SK-N-SH (cell line): ENCODE results near the gene KHDC3L. TPM values are rescaled to one million over a fixed set of nuclear protein-coding genes. Genes with fewer than 3 reads are reported as not detected.

Source experiments
- CTCF ChIA-PET: fragments of 300-600, 350-600 bp; formaldehyde crosslinking; extraction: SDS; loops from one replicate; lab custom pipeline; 2021; lab: Yijun Ruan, JAX
- POLR2A ChIA-PET: fragments of 350-600 bp; sonication (Branson Sonifier 250); formaldehyde crosslinking; extraction: SDS; loops from one replicate; lab custom pipeline; 2020; ENCODE audit warnings: antibody characterized with exemption, inconsistent platforms; lab: Yijun Ruan, JAX
- DNase-seq: peaks from one replicate; pipeline ENCODE4 v3.0.0; 2012
- H2AFZ ChIP-seq: fragments of 200-600 bp; sonication (generic); 2 replicates; pipeline ENCODE4 v1.8.1; 2016; ENCODE audit warnings: antibody characterized with exemption, mild to moderate bottlenecking, low read depth
- H3F3A ChIP-seq: fragments of 200-600 bp; sonication (generic); replicated peaks from 2 replicates; pipeline ENCODE3; 2016; ENCODE audit warnings: antibody characterized with exemption, mild to moderate bottlenecking; ENCODE audit not compliant: insufficient read depth
- H3K27ac ChIP-seq, 2 experiments: fragments of 200-500 bp in 1 of 2; fragments of 200-600 bp in 1 of 2; sonication (Bioruptor generic) in 1 of 2; sonication (generic), shearing (Covaris generic) in 1 of 2; 2 replicates each; pipeline versions ENCODE4 v1.5.1 to v1.6.1; 2014 to 2016; ENCODE audit warnings: low read depth in 2 of 2, inconsistent platforms in 1 of 2, low read length in 1 of 2, mild to moderate bottlenecking in 1 of 2, mixed read lengths in 1 of 2
- H3K27me3 ChIP-seq: fragments of 200-600 bp; sonication (generic), shearing (Covaris generic); 2 replicates; pipeline ENCODE4 v1.6.1; 2016; ENCODE audit warnings: mixed run types; ENCODE audit not compliant: insufficient read depth
- H3K36me3 ChIP-seq, 2 experiments: fragments of 200-500 bp in 1 of 2; fragments of 200-600 bp in 1 of 2; sonication (Bioruptor generic) in 1 of 2; sonication (generic) in 1 of 2; replicated peaks in 1 of 2; 2 replicates each; pipeline versions ENCODE3 to v1.5.1; 2014 to 2016; ENCODE audit warnings: low read length in 1 of 2, mild to moderate bottlenecking in 1 of 2; ENCODE audit not compliant: insufficient read depth in 2 of 2, control insufficient read depth in 1 of 2
- H3K4me1 ChIP-seq, 2 experiments: fragments of 200-500 bp in 1 of 2; fragments of 200-600 bp in 1 of 2; sonication (Bioruptor generic) in 1 of 2; sonication (generic), shearing (Covaris generic) in 1 of 2; 2 replicates each; pipeline versions ENCODE4 v1.5.1 to v1.6.1; 2014 to 2016; ENCODE audit warnings: low read depth in 1 of 2, low read length in 1 of 2, mixed run types in 1 of 2; ENCODE audit not compliant: insufficient read depth in 2 of 2, control insufficient read depth in 1 of 2
- H3K4me2 ChIP-seq: fragments of 200-600 bp; sonication (generic), shearing (Covaris generic); 2 replicates; pipeline ENCODE4 v1.6.1; 2017; ENCODE audit warnings: mixed run types
- H3K4me3 ChIP-seq, 2 experiments: fragments of 200-500 bp in 1 of 2; fragments of 200-600 bp in 1 of 2; sonication (Bioruptor generic) in 1 of 2; sonication (generic), shearing (Covaris generic) in 1 of 2; 2 replicates each; pipeline versions ENCODE4 v1.5.1 to v1.8.1; 2014 to 2016; ENCODE audit warnings: low read depth in 2 of 2, inconsistent platforms in 1 of 2, low read length in 1 of 2, mild to moderate bottlenecking in 1 of 2, mixed read lengths in 1 of 2, moderate library complexity in 1 of 2
- H3K79me2 ChIP-seq: fragments of 200-600 bp; sonication (generic); 2 replicates; pipeline ENCODE4 v1.8.1; 2017; ENCODE audit warnings: mild to moderate bottlenecking; ENCODE audit not compliant: insufficient read depth
- H3K9ac ChIP-seq: fragments of 200-600 bp; sonication (generic); 2 replicates; pipeline ENCODE4 v1.6.1; 2017; ENCODE audit warnings: mixed run types
- H3K9me2 ChIP-seq: fragments of 200-600 bp; sonication (generic); 2 replicates; pipeline ENCODE4 v1.6.1; 2017; ENCODE audit warnings: mixed run types
- H3K9me3 ChIP-seq: fragments of 200-600 bp; sonication (generic); 2 replicates; pipeline ENCODE4 v1.6.1; 2017; ENCODE audit warnings: mixed run types, mild to moderate bottlenecking, moderate library complexity
- H4K20me1 ChIP-seq: fragments of 200-600 bp; sonication (generic); 2 replicates; pipeline ENCODE4 v1.6.1; 2017; ENCODE audit warnings: mild to moderate bottlenecking, mixed run types; ENCODE audit not compliant: insufficient read depth
- CHD2 ChIP-seq: fragments of 150-350 bp; IDR thresholded peaks from 2 replicates; pipeline ENCODE4 v1.6.1; 2018; ENCODE audit warnings: low read length; ENCODE audit not compliant: partially characterized antibody
- FOXJ3 ChIP-seq: sonication (generic); formaldehyde crosslinking; IDR thresholded peaks from 2 replicates; pipeline ENCODE4 v1.5.1; 2020; ENCODE audit warnings: mild to moderate bottlenecking, missing genetic modification reagents
- FOXM1 ChIP-seq: IDR thresholded peaks from 2 replicates; pipeline ENCODE4 v1.4.0; 2012; ENCODE audit warnings: low read depth, mild to moderate bottlenecking
- GATA2 ChIP-seq: sonication (generic); formaldehyde crosslinking; IDR thresholded peaks from 2 replicates; pipeline ENCODE4 v1.5.0; 2020; ENCODE audit warnings: mild to moderate bottlenecking, missing genetic modification reagents
- MEF2A ChIP-seq: IDR thresholded peaks from 2 replicates; pipeline ENCODE4 v1.4.0; 2012; ENCODE audit warnings: low read depth, borderline replicate concordance
- MXI1 ChIP-seq: IDR thresholded peaks from 2 replicates; pipeline ENCODE4 v1.6.1; 2012; ENCODE audit warnings: mild to moderate bottlenecking, low read depth, low read length, improper control_type of control experiment
- NFIC ChIP-seq: IDR thresholded peaks from 2 replicates; pipeline ENCODE4 v1.4.0; 2012; ENCODE audit warnings: borderline replicate concordance
- NRF1 ChIP-seq: IDR thresholded peaks from 2 replicates; pipeline ENCODE4 v1.6.1; 2012; ENCODE audit warnings: low read depth, mild to moderate bottlenecking, low read length
- PBX3 ChIP-seq: IDR thresholded peaks from 2 replicates; pipeline ENCODE4; 2012
- RAD21 ChIP-seq: IDR thresholded peaks from 2 replicates; pipeline ENCODE4 v1.6.1; 2012; ENCODE audit warnings: mild to moderate bottlenecking, low read length
- RFX5 ChIP-seq: IDR thresholded peaks from 2 replicates; pipeline ENCODE4 v1.6.1; 2012; ENCODE audit warnings: mild to moderate bottlenecking, improper control_type of control experiment, low read length
- RXRA ChIP-seq: IDR thresholded peaks from 2 replicates; pipeline ENCODE4 v1.4.0; 2012; ENCODE audit warnings: low read depth, mild to moderate bottlenecking, borderline replicate concordance
- SIN3A ChIP-seq: IDR thresholded peaks from 2 replicates; pipeline ENCODE4 v1.6.1; 2012; ENCODE audit warnings: low read depth, mild to moderate bottlenecking, low read length, moderate library complexity, borderline replicate concordance
- TAF1 ChIP-seq: IDR thresholded peaks from 2 replicates; pipeline ENCODE4 v1.6.1; 2012; ENCODE audit warnings: low read depth, mild to moderate bottlenecking, low read length, moderate library complexity, borderline replicate concordance
- TCF12 ChIP-seq: IDR thresholded peaks from 2 replicates; pipeline ENCODE4 v1.4.0; 2012
- TEAD4 ChIP-seq: IDR thresholded peaks from 2 replicates; pipeline ENCODE4 v1.4.0; 2012; ENCODE audit warnings: mild to moderate bottlenecking, borderline replicate concordance; ENCODE audit not compliant: insufficient read depth
- YY1 ChIP-seq: IDR thresholded peaks from 2 replicates; pipeline ENCODE4 v1.4.0; 2012; ENCODE audit warnings: low read depth, mild to moderate bottlenecking
- WGBS: methylation state at CpG from one replicate; pipeline ENCODE4 v1.1.6; 2017; ENCODE audit warnings: low lambda C conversion rate; 5-methylcytosine and 5-hydroxymethylcytosine counted together
- polyA plus RNA-seq, 3 experiments: library from polyadenylated mRNA; depleted of rRNA; stranded (reverse); fragments of >200 nt; gene quantifications; 2 replicates each; pipeline ENCODE4 v1.2.3, GENCODE V29; 2012
- TF ChIP-seq, protein P1 (sequence below): fragments of 150-350 bp; IDR thresholded peaks from 2 replicates; pipeline ENCODE4 v1.6.1; 2016; ENCODE audit warnings: mild to moderate bottlenecking, low read depth, low read length
- TF ChIP-seq, protein P2 (sequence below): fragments of 200-600 bp; sonication (generic); IDR thresholded peaks from 2 replicates; pipeline ENCODE4 v1.6.1; 2017; ENCODE audit warnings: antibody characterized with exemption, mild to moderate bottlenecking, moderate library complexity
- TF ChIP-seq, protein P3 (sequence below): IDR thresholded peaks from 2 replicates; pipeline ENCODE4 v1.4.0; 2012; ENCODE audit warnings: low read depth

The KHDC3L gene
- polyA plus RNA-seq, 1 of the 3 experiments (the other 2 are of a cell fraction) = not detected

DNA sequence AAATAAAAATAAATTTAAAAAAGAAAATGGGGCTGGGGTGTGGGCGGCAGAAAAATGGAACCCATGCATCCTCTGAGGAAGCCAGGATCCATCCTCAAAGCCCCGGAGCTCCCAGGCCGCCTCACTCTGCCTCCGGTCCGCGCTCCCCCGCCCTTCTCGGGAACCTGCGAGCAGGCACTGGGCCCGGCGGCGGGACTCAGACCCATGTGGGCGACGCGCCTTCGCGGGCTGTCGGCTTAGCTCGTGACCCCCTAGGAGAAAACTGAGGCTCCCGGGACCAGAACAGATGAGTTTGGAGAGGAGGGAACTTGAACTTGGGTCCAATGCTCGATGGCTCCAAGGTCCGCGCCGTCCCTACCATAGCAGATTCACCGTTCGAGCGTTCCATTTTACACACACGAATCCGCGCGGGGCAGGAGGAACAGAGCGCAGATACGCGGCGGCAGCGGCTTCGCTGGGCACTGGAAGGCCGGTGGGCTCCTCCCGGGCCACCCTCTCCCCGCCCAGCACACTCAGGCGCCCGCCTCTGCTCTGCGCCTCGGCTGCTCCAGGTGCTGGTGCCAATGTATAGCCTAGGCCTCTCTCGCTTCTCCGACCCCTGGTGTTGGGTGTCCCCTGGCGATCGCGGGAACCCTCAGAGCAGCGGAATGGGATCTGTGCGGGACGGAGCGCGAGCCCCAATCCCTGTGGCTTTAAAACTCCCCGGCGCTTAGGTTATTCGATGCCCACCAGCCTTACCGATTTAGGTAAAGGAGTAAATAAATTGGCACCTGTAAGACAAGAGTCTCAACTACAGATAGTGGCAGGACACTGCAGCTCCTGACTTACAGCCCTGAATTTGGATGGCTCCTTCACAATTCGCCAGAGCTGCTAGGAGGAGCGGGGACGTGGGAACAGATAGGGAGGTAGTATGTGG is 47.6 kb upstream of the KHDC3L start:
- H4K20me1 ChIP-seq = no peaks in the 10 kb centered on the region
- TF ChIP-seq PBX3 (no peak), TEAD4 (no peak), FOXM1 (no peak), NFIC (no peak), TAF1 (no peak), MEF2A (no peak), CHD2 (no peak), FOXJ3 (CRISPR knock-in tag) (no peak), RAD21 (no peak), TCF12 (no peak), YY1 (no peak)
- TF ChIP-seq, protein P1, sequence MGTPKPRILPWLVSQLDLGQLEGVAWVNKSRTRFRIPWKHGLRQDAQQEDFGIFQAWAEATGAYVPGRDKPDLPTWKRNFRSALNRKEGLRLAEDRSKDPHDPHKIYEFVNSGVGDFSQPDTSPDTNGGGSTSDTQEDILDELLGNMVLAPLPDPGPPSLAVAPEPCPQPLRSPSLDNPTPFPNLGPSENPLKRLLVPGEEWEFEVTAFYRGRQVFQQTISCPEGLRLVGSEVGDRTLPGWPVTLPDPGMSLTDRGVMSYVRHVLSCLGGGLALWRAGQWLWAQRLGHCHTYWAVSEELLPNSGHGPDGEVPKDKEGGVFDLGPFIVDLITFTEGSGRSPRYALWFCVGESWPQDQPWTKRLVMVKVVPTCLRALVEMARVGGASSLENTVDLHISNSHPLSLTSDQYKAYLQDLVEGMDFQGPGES = no peak
- TF ChIP-seq, protein P2, sequence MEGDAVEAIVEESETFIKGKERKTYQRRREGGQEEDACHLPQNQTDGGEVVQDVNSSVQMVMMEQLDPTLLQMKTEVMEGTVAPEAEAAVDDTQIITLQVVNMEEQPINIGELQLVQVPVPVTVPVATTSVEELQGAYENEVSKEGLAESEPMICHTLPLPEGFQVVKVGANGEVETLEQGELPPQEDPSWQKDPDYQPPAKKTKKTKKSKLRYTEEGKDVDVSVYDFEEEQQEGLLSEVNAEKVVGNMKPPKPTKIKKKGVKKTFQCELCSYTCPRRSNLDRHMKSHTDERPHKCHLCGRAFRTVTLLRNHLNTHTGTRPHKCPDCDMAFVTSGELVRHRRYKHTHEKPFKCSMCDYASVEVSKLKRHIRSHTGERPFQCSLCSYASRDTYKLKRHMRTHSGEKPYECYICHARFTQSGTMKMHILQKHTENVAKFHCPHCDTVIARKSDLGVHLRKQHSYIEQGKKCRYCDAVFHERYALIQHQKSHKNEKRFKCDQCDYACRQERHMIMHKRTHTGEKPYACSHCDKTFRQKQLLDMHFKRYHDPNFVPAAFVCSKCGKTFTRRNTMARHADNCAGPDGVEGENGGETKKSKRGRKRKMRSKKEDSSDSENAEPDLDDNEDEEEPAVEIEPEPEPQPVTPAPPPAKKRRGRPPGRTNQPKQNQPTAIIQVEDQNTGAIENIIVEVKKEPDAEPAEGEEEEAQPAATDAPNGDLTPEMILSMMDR = no peak
- no peaks in the 10 kb centered on the region for H3K9me2 ChIP-seq
- no peaks in the 10 kb centered on the region for H3K79me2 ChIP-seq
- H2AFZ ChIP-seq = no peak overlapping the region
- no peak overlapping the region for H3K9ac ChIP-seq
- H3K4me2 ChIP-seq = no peak overlapping the region
- H3K36me3 ChIP-seq = no peaks in the 10 kb centered on the region
- WGBS = 89% methylated on average over 43 of the region's 61 CpGs
- ChIA-PET POLR2A (no interaction called here), CTCF (interaction anchor here (2.2 kb wide), 1 partner anchor 12 kb away, joined by 11 read pairs; no protein-coding TSS in a partner anchor)
- H3K4me3 ChIP-seq = no peak overlapping the region
- no peak overlapping the region for H3K27ac ChIP-seq
- no peaks in the 10 kb centered on the region; a peak in 1 of 4 replicates for H3K4me1 ChIP-seq
- H3K9me3 ChIP-seq = no peaks in the 10 kb centered on the region
- H3K27me3 ChIP-seq = no peaks in the 10 kb centered on the region
- H3F3A ChIP-seq = no peaks in the 10 kb centered on the region
- DNase-seq = no peak

DNA sequence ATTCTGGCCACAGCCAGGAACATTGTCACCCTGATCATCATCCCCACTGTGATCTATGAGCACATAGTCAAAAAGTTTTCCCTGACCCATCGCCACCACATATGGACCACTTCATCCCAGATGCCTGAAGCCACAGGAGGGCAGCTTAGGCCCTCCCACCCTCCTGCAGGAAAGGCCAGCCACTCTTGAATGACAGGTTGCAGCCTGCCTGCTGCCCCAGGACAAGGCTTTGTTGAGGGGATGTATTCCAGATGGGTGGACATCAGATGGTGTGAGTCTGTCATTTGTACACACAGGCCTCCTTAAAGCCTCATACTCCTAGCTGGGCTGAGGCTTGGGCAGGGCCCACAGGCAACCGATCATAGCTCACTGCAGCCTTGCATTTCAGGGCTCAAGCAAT is 39.1 kb upstream of the KHDC3L start:
- Histone ChIP-seq H4K20me1 (no peaks in the 10 kb centered on the region), H3K9me3 (no peaks in the 10 kb centered on the region), H3K4me2 (no peak overlapping the region), H3K27ac (no peak overlapping the region), H3K27me3 (no peaks in the 10 kb centered on the region), H3K36me3 (no peaks in the 10 kb centered on the region), H3K9ac (no peak overlapping the region), H2AFZ (no peak overlapping the region), H3F3A (no peaks in the 10 kb centered on the region), H3K4me1 (no peaks in the 10 kb centered on the region), H3K79me2 (no peaks in the 10 kb centered on the region), H3K4me3 (no peak overlapping the region), H3K9me2 (no peaks in the 10 kb centered on the region)
- ChIA-PET POLR2A (no interaction called here), CTCF (interaction anchor here (1.0 kb wide), 1 partner anchor 37 kb away, joined by 5 read pairs; no protein-coding TSS in a partner anchor)
- DNase-seq = no peak
- WGBS = 89% methylated on average over 2 of the region's 2 CpGs
- TF ChIP-seq RAD21 (no peak), RXRA (no peak), GATA2 (CRISPR knock-in tag) (no peak), SIN3A (no peak), RFX5 (no peak), NRF1 (no peak), MXI1 (no peak), FOXJ3 (CRISPR knock-in tag) (no peak), NFIC (no peak)
- TF ChIP-seq, protein P3, sequence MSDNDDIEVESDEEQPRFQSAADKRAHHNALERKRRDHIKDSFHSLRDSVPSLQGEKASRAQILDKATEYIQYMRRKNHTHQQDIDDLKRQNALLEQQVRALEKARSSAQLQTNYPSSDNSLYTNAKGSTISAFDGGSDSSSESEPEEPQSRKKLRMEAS = no peak
